Naive B cell (primary cell): ENCODE results near the gene ERG28. TPM values are rescaled to one million over a fixed set of nuclear protein-coding genes. Genes with fewer than 3 reads are reported as not detected.
A peak's percentile ranks its signal among the peaks of the same experiment; 100 is the strongest.
"Not testable (repeated sequence)": the region's sequence is repeated elsewhere in the genome, so short reads cannot be mapped to it uniquely, and the experiment has no call there.

Source experiments
- ATAC-seq, 2 donors: fragments of 150-1000 bp; cut with Tn5 transposase; 2 replicates each; pipeline ENCODE4 v1.10.0; 2021; ENCODE audit warnings: low read depth in 2 of 2, mild to moderate bottlenecking in 2 of 2, moderate library complexity in 2 of 2
- DNase-seq: peaks from one replicate; pipeline ENCODE4 v3.0.0; 2022
- H3K27ac Mint-ChIP-seq, 6 donors: one replicate each; pipeline ENCODE4 v1.8.0; 2020 to 2022; ENCODE audit warnings: mild to moderate bottlenecking in 6 of 6, mixed read lengths in 6 of 6, moderate library complexity in 5 of 6, inconsistent platforms in 2 of 6
- H3K27me3 Mint-ChIP-seq, 3 donors: one replicate each; pipeline ENCODE4 v1.8.0; 2021 to 2022; ENCODE audit warnings: mixed read lengths in 3 of 3, mild to moderate bottlenecking in 1 of 3
- H3K36me3 Mint-ChIP-seq, 2 donors: one replicate each; pipeline ENCODE4 v1.8.0; 2020 to 2022; ENCODE audit warnings: mixed read lengths in 2 of 2, inconsistent platforms in 1 of 2, mild to moderate bottlenecking in 1 of 2
- H3K4me1 Mint-ChIP-seq, 3 donors: one replicate each; pipeline ENCODE4 v1.8.0; 2020 to 2022; ENCODE audit warnings: mixed read lengths in 3 of 3, inconsistent platforms in 1 of 3, mild to moderate bottlenecking in 1 of 3, moderate library complexity in 1 of 3
- H3K4me3 Mint-ChIP-seq, 8 donors: one replicate each; pipeline ENCODE4 v1.8.0; 2020 to 2022; ENCODE audit warnings: mild to moderate bottlenecking in 8 of 8, mixed read lengths in 8 of 8, moderate library complexity in 8 of 8, inconsistent platforms in 2 of 8
- H3K9me3 Mint-ChIP-seq, 7 donors: one replicate each; pipeline ENCODE4 v1.8.0; 2020 to 2022; ENCODE audit warnings: mixed read lengths in 7 of 7, mild to moderate bottlenecking in 5 of 7, inconsistent platforms in 2 of 7, moderate library complexity in 1 of 7
- polyA plus RNA-seq, 6 donors: library from polyadenylated mRNA; unstranded; fragments of 300-500 nt; fragmentation: Illumina TruSeq; gene quantifications; one replicate each; pipeline ENCODE4 v1.2.3, GENCODE V29; 2021; ENCODE audit warnings: low read depth in 6 of 6

ERG28 gene, protein sequence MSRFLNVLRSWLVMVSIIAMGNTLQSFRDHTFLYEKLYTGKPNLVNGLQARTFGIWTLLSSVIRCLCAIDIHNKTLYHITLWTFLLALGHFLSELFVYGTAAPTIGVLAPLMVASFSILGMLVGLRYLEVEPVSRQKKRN
- polyA plus RNA-seq: 10 to 100 TPM; 16.9 to 29.9 (median 23.6) TPM

DNA sequence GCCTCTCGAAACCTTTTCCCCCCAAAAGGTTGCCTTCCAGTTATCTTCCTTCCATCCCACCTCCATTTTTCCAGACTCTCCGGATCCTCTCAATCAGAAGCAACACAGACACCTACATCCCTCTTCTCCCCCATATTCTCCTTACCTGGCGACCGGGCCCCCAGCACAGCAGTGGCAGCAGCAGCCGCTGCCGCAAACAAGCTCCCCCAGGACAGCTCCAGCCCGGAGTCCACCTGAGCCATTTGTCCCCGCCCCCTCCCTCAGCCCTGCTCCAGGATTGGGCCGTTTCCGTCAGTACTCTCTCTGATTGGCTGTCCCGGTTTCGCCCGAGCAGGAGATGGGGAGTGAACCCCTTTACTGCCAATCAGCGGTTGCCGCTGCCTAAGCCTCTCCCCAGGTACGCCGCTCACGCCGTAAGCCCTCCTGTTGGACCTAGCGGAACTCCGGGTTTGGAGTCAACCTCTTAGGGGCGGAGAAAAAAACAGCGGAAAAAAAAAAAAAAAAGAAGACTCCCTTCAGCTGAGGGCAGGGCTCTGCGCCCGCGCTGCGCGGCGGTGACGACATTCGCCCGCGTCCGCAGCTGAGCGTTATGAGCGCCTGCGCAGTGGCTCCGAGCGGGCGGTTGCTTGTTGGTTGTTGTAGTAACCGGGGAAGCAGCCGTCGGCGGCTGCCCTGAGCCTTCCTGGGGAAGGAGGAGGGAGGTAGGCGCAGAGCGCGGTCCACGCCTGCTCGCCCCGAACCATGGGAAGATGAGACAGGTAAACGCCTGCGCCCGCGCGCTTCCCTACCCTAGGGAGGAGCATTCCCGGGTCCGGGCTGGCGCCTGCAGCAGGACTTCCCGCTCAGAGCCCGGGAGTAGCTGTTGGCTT is at the start of gene ERG28, which contains the start of gene TTLL5:
Gene ERG28, minus strand, starts transcription at position 247 of the 869 bp plus-strand sequence. CDS start 3,374 bp downstream, outside the sequence.
Gene TTLL5, plus strand, starts transcription at position 617 of the 869 bp plus-strand sequence. CDS start 1,904 bp downstream, outside the sequence.
- Mint-ChIP-seq H3K9me3 (peaks cover 0 to 3% (median 0%) of the 10 kb centered on the region in 7 donors), H3K4me3 (peak within 1 kb of the TSS; percentile 81 to 98 (median 96)), H3K4me1 (peaks cover 10 to 26% (median 22%) of the 10 kb centered on the region in 3 donors), H3K36me3 (no peaks in the 10 kb centered on the region), H3K27ac (peak within 1 kb of the TSS; percentile 86 to 98 (median 96)), H3K27me3 (no peaks in the 10 kb centered on the region)
- ATAC-seq: peak; percentile 90 to 94
- peak; percentile 96 for DNase-seq

GRCh38 chr14:75709207-75709812 is 48.6 kb upstream of the ERG28 start:
- H3K36me3 Mint-ChIP-seq: no peaks in the 10 kb centered on the region
- H3K27ac Mint-ChIP-seq: no peak overlapping the region
- H3K4me3 Mint-ChIP-seq: no peak overlapping the region

GRCh38 chr14:75705014-75705413 is 44.3 kb upstream of the ERG28 start:
- Mint-ChIP-seq H3K4me3 (no peak overlapping the region), H3K9me3 (no peaks in the 10 kb centered on the region), H3K36me3 (peaks cover 15 to 22% of the 10 kb centered on the region in 2 donors), H3K4me1 (no peaks in the 10 kb centered on the region), H3K27me3 (no peaks in the 10 kb centered on the region), H3K27ac (no peak overlapping the region)
- DNase-seq (no peak), ATAC-seq (no peak)

More at GRCh38 chr14:75709207-75709812, 48.6 kb upstream of the ERG28 start:
- Mint-ChIP-seq H3K4me1 (no peaks in the 10 kb centered on the region), H3K9me3 (no peaks in the 10 kb centered on the region), H3K27me3 (no peaks in the 10 kb centered on the region)
- DNase-seq (peak; percentile 45), ATAC-seq (peak; percentile 57 to 72)

GRCh38 chr14:75703467-75703866 is 42.8 kb upstream of the ERG28 start:
- H3K27me3 Mint-ChIP-seq: no peaks in the 10 kb centered on the region
- ATAC-seq: no peak
- H3K9me3 Mint-ChIP-seq: no peaks in the 10 kb centered on the region
- no peak overlapping the region for H3K27ac Mint-ChIP-seq
- DNase-seq: no peak
- H3K4me3 Mint-ChIP-seq: no peak overlapping the region
- no peaks in the 10 kb centered on the region for H3K4me1 Mint-ChIP-seq
- peaks cover 23 to 34% of the 10 kb centered on the region in 2 donors for H3K36me3 Mint-ChIP-seq

GRCh38 chr14:75702616-75703261 is 42.1 kb upstream of the ERG28 start:
- ATAC-seq: no peak
- Mint-ChIP-seq H3K36me3 (peaks cover 23 to 34% of the 10 kb centered on the region in 2 donors), H3K27ac (no peak overlapping the region), H3K4me3 (no peak overlapping the region), H3K27me3 (no peaks in the 10 kb centered on the region), H3K4me1 (no peaks in the 10 kb centered on the region), H3K9me3 (no peaks in the 10 kb centered on the region)
- DNase-seq: no peak

- Mint-ChIP-seq H3K4me3 (no peak overlapping the region), H3K4me1 (no peaks in the 10 kb centered on the region), H3K36me3 (peaks cover 23 to 34% of the 10 kb centered on the region in 2 donors), H3K27ac (no peak overlapping the region), H3K27me3 (no peaks in the 10 kb centered on the region), H3K9me3 (no peaks in the 10 kb centered on the region)
- ATAC-seq (no peak), DNase-seq (no peak)
These were observed 41.4 kb upstream of the ERG28 start for GRCh38 chr14:75702122-75702521.

- Mint-ChIP-seq H3K4me1 (no peaks in the 10 kb centered on the region), H3K9me3 (peaks cover 0 to 3% (median 2%) of the 10 kb centered on the region in 7 donors), H3K36me3 (peaks cover 33 to 44% of the 10 kb centered on the region in 2 donors), H3K27ac (no peak overlapping the region), H3K27me3 (no peaks in the 10 kb centered on the region), H3K4me3 (no peak overlapping the region)
- ATAC-seq: no peak
- no peak for DNase-seq
These were observed 39.6 kb upstream of the ERG28 start for GRCh38 chr14:75700295-75700694.

GRCh38 chr14:75699331-75699730 is 38.7 kb upstream of the ERG28 start:
- peaks cover 43 to 53% of the 10 kb centered on the region in 2 donors for H3K36me3 Mint-ChIP-seq
- peaks cover 0 to 13% (median 9%) of the 10 kb centered on the region in 7 donors for H3K9me3 Mint-ChIP-seq
- no peaks in the 10 kb centered on the region for H3K27me3 Mint-ChIP-seq
- H3K27ac Mint-ChIP-seq: no peak overlapping the region
- DNase-seq (no peak), ATAC-seq (no peak)
- no peak overlapping the region for H3K4me3 Mint-ChIP-seq
- H3K4me1 Mint-ChIP-seq: no peaks in the 10 kb centered on the region

GRCh38 chr14:75697918-75698317 is 37.2 kb upstream of the ERG28 start:
- Mint-ChIP-seq H3K36me3 (peaks cover 55 to 61% of the 10 kb centered on the region in 2 donors), H3K27me3 (no peaks in the 10 kb centered on the region), H3K9me3 (peaks cover under 1 to 18% (median 9%) of the 10 kb centered on the region in 7 donors), H3K4me3 (no peak overlapping the region), H3K27ac (peak overlapping the region in 1 of 6 donors; percentile 44), H3K4me1 (no peaks in the 10 kb centered on the region)
- DNase-seq (no peak), ATAC-seq (no peak)

- no peaks in the 10 kb centered on the region for H3K27me3 Mint-ChIP-seq
- no peak overlapping the region for H3K4me3 Mint-ChIP-seq
- peaks cover 2 to 18% (median 9%) of the 10 kb centered on the region in 7 donors for H3K9me3 Mint-ChIP-seq
- ATAC-seq (no peak), DNase-seq (no peak)
- H3K27ac Mint-ChIP-seq: peak overlapping the region in 1 of 6 donors; percentile 6
- H3K4me1 Mint-ChIP-seq: no peaks in the 10 kb centered on the region
- peaks cover 59 to 61% of the 10 kb centered on the region in 2 donors for H3K36me3 Mint-ChIP-seq
These were observed 36.7 kb upstream of the ERG28 start for GRCh38 chr14:75697386-75697785.

GRCh38 chr14:75695025-75695424 is 34.3 kb upstream of the ERG28 start:
- Mint-ChIP-seq H3K36me3 (peaks cover 50 to 54% of the 10 kb centered on the region in 2 donors), H3K9me3 (peaks cover 2 to 18% (median 9%) of the 10 kb centered on the region in 7 donors)
- not testable (repeated sequence) for H3K27me3 Mint-ChIP-seq, ATAC-seq, H3K27ac Mint-ChIP-seq, H3K4me1 Mint-ChIP-seq, H3K4me3 Mint-ChIP-seq, DNase-seq

- Mint-ChIP-seq H3K36me3 (peaks cover 28 to 33% of the 10 kb centered on the region in 2 donors), H3K4me3 (no peak overlapping the region), H3K9me3 (peaks cover 2 to 12% (median 7%) of the 10 kb centered on the region in 7 donors), H3K4me1 (no peaks in the 10 kb centered on the region), H3K27ac (no peak overlapping the region), H3K27me3 (no peaks in the 10 kb centered on the region)
- DNase-seq (no peak), ATAC-seq (no peak)
These were observed 29.3 kb upstream of the ERG28 start for GRCh38 chr14:75690010-75690409.

GRCh38 chr14:75689012-75689411 is 28.3 kb upstream of the ERG28 start:
- Mint-ChIP-seq H3K27me3 (no peaks in the 10 kb centered on the region), H3K4me3 (no peak overlapping the region), H3K9me3 (peaks cover 0 to 4% (median 0%) of the 10 kb centered on the region in 7 donors), H3K36me3 (peaks cover 20 to 25% of the 10 kb centered on the region in 2 donors), H3K27ac (no peak overlapping the region), H3K4me1 (no peaks in the 10 kb centered on the region)
- no peak for ATAC-seq
- DNase-seq: no peak
